ENCODE results near the gene BTNL9. TPM values are rescaled to one million over a fixed set of nuclear protein-coding genes. Genes with fewer than 3 reads are reported as not detected.
A peak's percentile ranks its signal among the peaks of the same experiment; 100 is the strongest.
"Not testable (repeated sequence)": the region's sequence is repeated elsewhere in the genome, so short reads cannot be mapped to it uniquely, and the experiment has no call there.

BTNL9 gene
- total RNA-seq, 4 donors from 2014 or later = 7.5 to 18.6 (median 15.0) TPM

GRCh38 chr5:181043285-181044092 lies 3.4 kb downstream of the BTNL9 start:
- 43 to 67% methylated on average over 3 to 7 of the region's 12 CpGs for WGBS, 2 donors (ENCODE audit: low coverage in 1 of 2)
- Histone ChIP-seq H3K27ac (peak overlapping the region in 2 of 4 donors; percentile 46 to 60), H3K4me1 (no peaks in the 10 kb centered on the region), H3K4me3 (no peak overlapping the region), H3K9me3 (no peaks in the 10 kb centered on the region), H3K27me3 (peaks cover 73% of the 10 kb centered on the region), H3K36me3 (no peaks in the 10 kb centered on the region)
- TF ChIP-seq POLR2AphosphoS5 (IDR thresholded peaks at IDR 0.05) (no peak), EP300 (IDR thresholded peaks at IDR 0.05) (no peak), CTCF (IDR thresholded peaks at IDR 0.05) (no peak)
- no peak for ATAC-seq

GRCh38 chr5:181044093-181044599 lies 4.1 kb downstream of the BTNL9 start:
- TF ChIP-seq EP300 (IDR thresholded peaks at IDR 0.05) = no peak
- TF ChIP-seq POLR2A (IDR thresholded peaks at IDR 0.05) = no peak
- no peak for TF ChIP-seq CTCF (IDR thresholded peaks at IDR 0.05)
- TF ChIP-seq POLR2AphosphoS5 (IDR thresholded peaks at IDR 0.05) = no peak
- peaks cover 72% of the 10 kb centered on the region for H3K27me3 ChIP-seq
- H3K36me3 ChIP-seq = no peaks in the 10 kb centered on the region
- 63 to 80% methylated on average over 2 to 7 of the region's 10 CpGs for WGBS, 2 donors (ENCODE audit: low coverage in 1 of 2)
- no peaks in the 10 kb centered on the region for H3K4me1 ChIP-seq
- no peaks in the 10 kb centered on the region for H3K9me3 ChIP-seq
- ATAC-seq = no peak
- no peak overlapping the region for H3K4me3 ChIP-seq
- peak overlapping the region in 2 of 4 donors; percentile 46 to 60 for H3K27ac ChIP-seq

DNA sequence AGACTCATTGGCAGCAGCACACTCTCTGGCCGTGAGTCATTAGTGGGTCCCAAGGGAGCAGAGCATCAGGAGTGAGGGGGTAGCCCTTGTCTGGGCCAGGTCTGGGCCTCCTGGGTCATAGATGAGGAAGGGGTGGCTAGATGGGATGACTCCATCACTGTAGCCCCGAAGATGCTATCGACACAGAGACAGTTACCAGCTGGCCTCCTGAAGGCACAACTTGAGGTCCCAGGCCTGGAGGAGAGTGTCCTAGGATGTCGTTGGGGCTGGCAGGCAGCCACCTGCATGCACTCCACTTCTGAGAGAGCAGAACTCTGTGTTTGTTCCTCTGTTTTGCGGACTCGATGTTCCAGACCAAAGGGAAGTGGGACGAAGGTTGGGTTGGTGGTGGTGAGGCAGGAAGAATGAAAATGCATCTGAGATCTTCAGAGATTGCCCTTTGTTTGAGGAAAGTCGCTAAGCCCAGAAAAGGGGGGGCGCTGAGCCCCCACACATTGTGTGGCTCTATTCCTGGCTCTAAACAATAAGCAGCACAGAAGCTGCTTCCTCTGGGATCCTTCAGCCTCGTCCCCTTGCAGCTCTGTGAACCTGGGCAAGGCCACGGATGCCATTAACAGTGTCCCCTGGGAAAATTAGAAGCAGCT lies 4.7 kb downstream of the BTNL9 start:
- no peaks in the 10 kb centered on the region for H3K9me3 ChIP-seq
- WGBS, 2 donors (ENCODE audit: low coverage in 1 of 2) = 30% methylated on average over 7 of the region's 11 CpGs; no CpG with 5 or more reads in 1 of the 2 donors
- H3K4me3 ChIP-seq = no peak overlapping the region
- H3K4me1 ChIP-seq = no peaks in the 10 kb centered on the region
- peak overlapping the region in 2 of 4 donors; percentile 46 to 60 for H3K27ac ChIP-seq
- ATAC-seq = peak; percentile 69
- TF ChIP-seq POLR2AphosphoS5 (IDR thresholded peaks at IDR 0.05) = no peak
- TF ChIP-seq POLR2A (IDR thresholded peaks at IDR 0.05) = no peak
- no peak for TF ChIP-seq CTCF (IDR thresholded peaks at IDR 0.05)
- TF ChIP-seq EP300 (IDR thresholded peaks at IDR 0.05) = no peak
- H3K36me3 ChIP-seq = no peaks in the 10 kb centered on the region
- H3K27me3 ChIP-seq = peaks cover 73% of the 10 kb centered on the region

- no peak overlapping the region for H3K4me3 ChIP-seq
- H3K9me3 ChIP-seq = no peaks in the 10 kb centered on the region
- no peak for ATAC-seq
- no peaks in the 10 kb centered on the region for H3K4me1 ChIP-seq
- peak overlapping the region in 2 of 4 donors; percentile 22 to 24 for H3K27ac ChIP-seq
- peaks cover 73% of the 10 kb centered on the region for H3K27me3 ChIP-seq
- WGBS, 2 donors (ENCODE audit: low coverage in 1 of 2) = 45 to 71% methylated on average over 5 to 8 of the region's 10 CpGs
- H3K36me3 ChIP-seq = no peaks in the 10 kb centered on the region
- TF ChIP-seq EP300 (IDR thresholded peaks at IDR 0.05) (no peak), POLR2A (IDR thresholded peaks at IDR 0.05) (no peak), CTCF (IDR thresholded peaks at IDR 0.05) (no peak), POLR2AphosphoS5 (IDR thresholded peaks at IDR 0.05) (no peak)
These were observed 5.2 kb downstream of the BTNL9 start for GRCh38 chr5:181045316-181045715.

DNA sequence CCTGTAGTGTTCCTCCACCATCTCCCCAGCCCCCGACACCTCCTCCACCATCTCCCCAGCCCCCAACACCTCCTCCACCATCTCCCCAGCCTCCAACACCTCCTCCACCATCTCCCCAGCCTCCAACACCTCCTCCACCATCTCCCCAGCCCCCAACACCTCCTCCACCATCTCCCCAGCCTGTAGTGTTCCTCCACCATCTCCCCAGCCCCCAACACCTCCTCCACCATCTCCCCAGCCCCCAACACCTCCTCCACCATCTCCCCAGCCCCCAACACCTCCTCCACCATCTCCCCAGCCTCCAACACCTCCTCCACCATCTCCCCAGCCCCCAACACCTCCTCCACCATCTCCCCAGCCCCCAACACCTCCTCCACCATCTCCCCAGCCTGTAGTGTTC lies 5.8 kb downstream of the BTNL9 start:
- Histone ChIP-seq H3K27me3 (peaks cover 73% of the 10 kb centered on the region), H3K27ac (peak overlapping the region in 2 of 4 donors; percentile 22 to 24)
- not testable (repeated sequence) for ATAC-seq, H3K4me1 ChIP-seq, H3K9me3 ChIP-seq, H3K4me3 ChIP-seq, H3K36me3 ChIP-seq
- 22 to 25% methylated on average over 1 of the region's 1 CpG for WGBS, 2 donors (ENCODE audit: low coverage in 1 of 2)
